Measurements from ENCODE around the gene TMEM132D. TPM values are rescaled to one million over a fixed set of nuclear protein-coding genes. Genes with fewer than 3 reads are reported as not detected.
"Not testable (repeated sequence)": the region's sequence is repeated elsewhere in the genome, so short reads cannot be mapped to it uniquely, and the experiment has no call there.

The TMEM132D gene
- polyA plus RNA-seq, 1 donor from 2014 or later, result 1.3 TPM

- TF ChIP-seq SMC3 (conservative IDR thresholded peaks at IDR 0.05; ENCODE audit: poor library complexity), result no peak
- peak; percentile 40 for TF ChIP-seq REST (IDR thresholded peaks at IDR 0.05; ENCODE audit: borderline replicate concordance)
- H3K79me2 ChIP-seq (replicated peaks; ENCODE audit: insufficient read depth, low read length), result no peaks in the 10 kb centered on the region
- H3K9me3 ChIP-seq (ENCODE audit: low read length), result no peaks in the 10 kb centered on the region
- H3K27ac ChIP-seq (ENCODE audit: low read length), result no peak overlapping the region
- no peak overlapping the region for H2AFZ ChIP-seq (ENCODE audit: low read depth, low read length)
- no peaks in the 10 kb centered on the region for H3K36me3 ChIP-seq (ENCODE audit: insufficient read depth, low read length)
- H3K4me2 ChIP-seq (ENCODE audit: low read length), result no peak overlapping the region
- H3K27me3 ChIP-seq (ENCODE audit: insufficient read depth, low read depth, low read length), result no peaks in the 10 kb centered on the region
- H4K20me1 ChIP-seq (ENCODE audit: insufficient read depth), result no peaks in the 10 kb centered on the region
- no peaks in the 10 kb centered on the region for H3F3A ChIP-seq (ENCODE audit: insufficient read depth, low read length, poor library complexity, severe bottlenecking)
- H3K4me3 ChIP-seq (ENCODE audit: low read length), result no peak overlapping the region
- H3K9me2 ChIP-seq (ENCODE audit: insufficient read depth, low read length), result no peaks in the 10 kb centered on the region
- no peak overlapping the region for H3K9ac ChIP-seq (ENCODE audit: low read length)
Measured at GRCh38 chr12:129049917-129050316, 853.9 kb downstream of the TMEM132D start.

GRCh38 chr12:129043334-129043733 is 860.5 kb downstream of the TMEM132D start:
- not testable (repeated sequence) for H3K9ac ChIP-seq (ENCODE audit: low read length); H2AFZ ChIP-seq (ENCODE audit: low read depth, low read length); H3K4me2 ChIP-seq (ENCODE audit: low read length); H3F3A ChIP-seq (ENCODE audit: insufficient read depth, low read length, poor library complexity, severe bottlenecking); H4K20me1 ChIP-seq (ENCODE audit: insufficient read depth); H3K9me2 ChIP-seq (ENCODE audit: insufficient read depth, low read length); H3K36me3 ChIP-seq (ENCODE audit: insufficient read depth, low read length); H3K9me3 ChIP-seq (ENCODE audit: low read length); H3K27me3 ChIP-seq (ENCODE audit: insufficient read depth, low read depth, low read length); H3K4me3 ChIP-seq (ENCODE audit: low read length); H3K79me2 ChIP-seq (replicated peaks; ENCODE audit: insufficient read depth, low read length); H3K27ac ChIP-seq (ENCODE audit: low read length)

GRCh38 chr12:129036135-129036534 is 867.7 kb downstream of the TMEM132D start:
- Histone ChIP-seq H3K9me2 (ENCODE audit: insufficient read depth, low read length) (no peaks in the 10 kb centered on the region), H3K36me3 (ENCODE audit: insufficient read depth, low read length) (no peaks in the 10 kb centered on the region), H3F3A (ENCODE audit: insufficient read depth, low read length, poor library complexity, severe bottlenecking) (no peaks in the 10 kb centered on the region), H4K20me1 (ENCODE audit: insufficient read depth) (no peaks in the 10 kb centered on the region), H3K4me3 (ENCODE audit: low read length) (no peak overlapping the region), H3K9me3 (ENCODE audit: low read length) (no peaks in the 10 kb centered on the region), H3K27me3 (ENCODE audit: insufficient read depth, low read depth, low read length) (no peaks in the 10 kb centered on the region), H3K27ac (ENCODE audit: low read length) (no peak overlapping the region), H3K4me2 (ENCODE audit: low read length) (no peak overlapping the region), H3K79me2 (replicated peaks; ENCODE audit: insufficient read depth, low read length) (no peaks in the 10 kb centered on the region), H2AFZ (ENCODE audit: low read depth, low read length) (no peak overlapping the region), H3K9ac (ENCODE audit: low read length) (no peak overlapping the region)
- TF ChIP-seq REST (IDR thresholded peaks at IDR 0.05; ENCODE audit: borderline replicate concordance) (no peak), EP300 (conservative IDR thresholded peaks at IDR 0.05; ENCODE audit: poor library complexity, severe bottlenecking) (no peak), MXI1 (conservative IDR thresholded peaks at IDR 0.05; ENCODE audit: poor library complexity, severe bottlenecking) (no peak), CTCF (IDR thresholded peaks at IDR 0.05; ENCODE audit: poor library complexity, severe bottlenecking) (no peak), SMC3 (conservative IDR thresholded peaks at IDR 0.05; ENCODE audit: poor library complexity) (no peak), POLR2AphosphoS5 (IDR thresholded peaks at IDR 0.05) (no peak), TAF1 (IDR thresholded peaks at IDR 0.05; ENCODE audit: low read depth) (no peak), EZH2 (IDR thresholded peaks at IDR 0.05; ENCODE audit: borderline replicate concordance, insufficient read depth, low read length, poor library complexity, severe bottlenecking) (no peak), RAD21 (conservative IDR thresholded peaks at IDR 0.05) (no peak)

All from neural cell (in vitro differentiated cells).